Measurements from ENCODE around the gene SLC22A3.
"Not testable (repeated sequence)": the region's sequence is repeated elsewhere in the genome, so short reads cannot be mapped to it uniquely, and the experiment has no call there.

The SLC22A3 gene

GRCh38 chr6:160348223-160349019 is at the start of gene SLC22A3:
Gene SLC22A3, plus strand, starts transcription at chr6:160348378. Its CDS starts 42 bp downstream, at chr6:160348420.
- no peak for DNase-seq

GRCh38 chr6:160299559-160299958 is 48.6 kb upstream of the SLC22A3 start:
- DNase-seq: no peak

- DNase-seq: no peak
Observed at GRCh38 chr6:160300076-160300695, 48.0 kb upstream of the SLC22A3 start.

GRCh38 chr6:160301339-160301738 is 46.8 kb upstream of the SLC22A3 start:
- no peak for DNase-seq

- not testable (repeated sequence) for DNase-seq
Observed at GRCh38 chr6:160302431-160303082, 45.6 kb upstream of the SLC22A3 start.

GRCh38 chr6:160303806-160304205 is 44.4 kb upstream of the SLC22A3 start:
- DNase-seq: no peak

GRCh38 chr6:160305926-160306713 is 42.1 kb upstream of the SLC22A3 start:
- no peak for DNase-seq

GRCh38 chr6:160309718-160310117 is 38.5 kb upstream of the SLC22A3 start:
- no peak for DNase-seq

GRCh38 chr6:160312900-160313299 is 35.3 kb upstream of the SLC22A3 start:
- no peak for DNase-seq

- DNase-seq: no peak
Observed at GRCh38 chr6:160315310-160315709, 32.9 kb upstream of the SLC22A3 start.

GRCh38 chr6:160316261-160316660 is 31.9 kb upstream of the SLC22A3 start:
- DNase-seq: no peak

GRCh38 chr6:160319246-160319645 is 28.9 kb upstream of the SLC22A3 start:
- no peak for DNase-seq

GRCh38 chr6:160321729-160322505 is 26.3 kb upstream of the SLC22A3 start:
- no peak for DNase-seq

- DNase-seq: no peak
Observed at GRCh38 chr6:160327981-160328380, 20.2 kb upstream of the SLC22A3 start.

- no peak for DNase-seq
Observed at GRCh38 chr6:160328447-160328846, 19.7 kb upstream of the SLC22A3 start.

- DNase-seq: no peak
Observed at GRCh38 chr6:160329188-160329587, 19.0 kb upstream of the SLC22A3 start.

GRCh38 chr6:160330619-160331018 is 17.6 kb upstream of the SLC22A3 start:
- no peak for DNase-seq

GRCh38 chr6:160331204-160331603 is 17.0 kb upstream of the SLC22A3 start:
- no peak for DNase-seq

- no peak for DNase-seq
Observed at GRCh38 chr6:160331753-160332152, 16.4 kb upstream of the SLC22A3 start.

GRCh38 chr6:160333101-160333500 is 15.1 kb upstream of the SLC22A3 start:
- no peak for DNase-seq

- DNase-seq: no peak
Observed at GRCh38 chr6:160333841-160334240, 14.3 kb upstream of the SLC22A3 start.

GRCh38 chr6:160336200-160336599 is 12.0 kb upstream of the SLC22A3 start:
- DNase-seq: no peak

Data from NCI-H1436 treated with DMSO at 0.1 percent for 48 hours (cell line).